Vagina (tissue), 2 donors: ENCODE results near the gene BCAS3.

Source experiments
- POLR2A ChIP-seq, 2 donors: fragments of 450-650 bp; IDR thresholded peaks; one replicate each; pipeline ENCODE4 v1.6.1; 2017; ENCODE audit warnings: antibody characterized with exemption in 2 of 2, mild to moderate bottlenecking in 2 of 2, moderate library complexity in 2 of 2
- POLR2AphosphoS5 ChIP-seq, 2 donors: sonication (generic); formaldehyde crosslinking; IDR thresholded peaks; one replicate each; pipeline ENCODE4 v1.9.0; 2017; ENCODE audit warnings: antibody characterized with exemption in 2 of 2, mild to moderate bottlenecking in 2 of 2, low read depth in 1 of 2; ENCODE audit not compliant: insufficient read depth in 1 of 2
- TF ChIP-seq, protein P1 (sequence below), 3 experiments: fragments of 450-650 bp in 2 of 3; fragments of 200-600 bp in 1 of 3; sonication (generic) in 1 of 3; IDR thresholded peaks; one replicate each; pipeline ENCODE4 v1.5.1; 2017 to 2019; ENCODE audit warnings: antibody characterized with exemption in 3 of 3, mild to moderate bottlenecking in 2 of 3, moderate library complexity in 2 of 3

GRCh38 chr17:61282377-61282776, 604.7 kb downstream of the BCAS3 start:
- TF ChIP-seq, protein P1, sequence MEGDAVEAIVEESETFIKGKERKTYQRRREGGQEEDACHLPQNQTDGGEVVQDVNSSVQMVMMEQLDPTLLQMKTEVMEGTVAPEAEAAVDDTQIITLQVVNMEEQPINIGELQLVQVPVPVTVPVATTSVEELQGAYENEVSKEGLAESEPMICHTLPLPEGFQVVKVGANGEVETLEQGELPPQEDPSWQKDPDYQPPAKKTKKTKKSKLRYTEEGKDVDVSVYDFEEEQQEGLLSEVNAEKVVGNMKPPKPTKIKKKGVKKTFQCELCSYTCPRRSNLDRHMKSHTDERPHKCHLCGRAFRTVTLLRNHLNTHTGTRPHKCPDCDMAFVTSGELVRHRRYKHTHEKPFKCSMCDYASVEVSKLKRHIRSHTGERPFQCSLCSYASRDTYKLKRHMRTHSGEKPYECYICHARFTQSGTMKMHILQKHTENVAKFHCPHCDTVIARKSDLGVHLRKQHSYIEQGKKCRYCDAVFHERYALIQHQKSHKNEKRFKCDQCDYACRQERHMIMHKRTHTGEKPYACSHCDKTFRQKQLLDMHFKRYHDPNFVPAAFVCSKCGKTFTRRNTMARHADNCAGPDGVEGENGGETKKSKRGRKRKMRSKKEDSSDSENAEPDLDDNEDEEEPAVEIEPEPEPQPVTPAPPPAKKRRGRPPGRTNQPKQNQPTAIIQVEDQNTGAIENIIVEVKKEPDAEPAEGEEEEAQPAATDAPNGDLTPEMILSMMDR (IDR thresholded peaks at IDR 0.05), result no peak
- no peak for TF ChIP-seq POLR2A (IDR thresholded peaks at IDR 0.05)
- no peak for TF ChIP-seq POLR2AphosphoS5 (IDR thresholded peaks at IDR 0.05; ENCODE audit: insufficient read depth in 1 of 2, low read depth in 1 of 2)
